GM23248 (cell line): ENCODE results near the gene SLC22A24.

Experiments used
- EZH2 ChIP-seq: fragments of 200-600 bp; sonication (generic); IDR thresholded peaks from 2 replicates; pipeline ENCODE4 v1.6.1; 2018; ENCODE audit warnings: antibody characterized with exemption, mild to moderate bottlenecking; ENCODE audit not compliant: insufficient read depth, poor library complexity, severe bottlenecking
- EZH2phosphoT487 ChIP-seq: fragments of 200-600 bp; sonication (generic); IDR thresholded peaks from 2 replicates; pipeline ENCODE4 v1.6.1; 2018; ENCODE audit warnings: antibody characterized with exemption, moderate library complexity, mild to moderate bottlenecking, low read depth; ENCODE audit not compliant: insufficient read depth

- TF ChIP-seq EZH2phosphoT487, result no peak
- TF ChIP-seq EZH2, result no peak
Measured at GRCh38 chr11:63155794-63156193, 11.8 kb upstream of the SLC22A24 start.
